ENCODE measurements around the gene ZBTB8A.

DNA sequence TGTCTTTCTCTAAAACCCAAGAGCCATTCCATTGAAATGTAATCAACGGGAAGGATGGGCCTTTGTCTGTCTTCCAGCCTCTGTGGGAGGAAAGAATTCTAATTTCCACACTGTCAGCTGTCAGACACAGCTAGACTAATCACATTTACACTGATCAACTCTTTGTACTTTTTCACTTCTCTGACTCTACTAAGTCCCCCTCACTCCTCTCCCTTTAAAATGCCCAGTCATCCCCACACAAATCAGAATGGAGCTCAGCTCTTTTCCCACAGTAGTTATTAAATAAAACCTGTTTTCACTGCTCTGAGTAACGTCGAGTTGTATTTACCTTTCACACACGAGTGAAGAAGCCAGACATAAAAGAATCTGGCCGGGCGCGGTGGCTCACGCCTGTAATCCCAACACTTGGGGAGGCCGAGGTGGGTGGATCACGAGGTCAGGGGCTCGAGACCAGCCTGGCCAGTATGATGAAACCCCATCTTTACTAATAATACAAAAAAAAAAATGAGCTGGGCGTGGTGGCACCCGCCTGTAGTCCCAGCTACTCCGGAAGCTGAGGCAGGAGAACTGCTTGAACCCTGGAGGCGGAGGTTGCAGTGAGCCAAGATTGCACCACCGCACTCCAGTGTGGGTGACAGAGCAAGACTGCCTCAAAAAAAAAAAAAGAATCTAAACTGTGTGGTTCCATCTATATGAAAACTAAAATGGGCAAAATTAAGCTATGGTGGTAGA, 97.9 kb downstream of the ZBTB8A start:
- TF ChIP-seq, protein P1, sequence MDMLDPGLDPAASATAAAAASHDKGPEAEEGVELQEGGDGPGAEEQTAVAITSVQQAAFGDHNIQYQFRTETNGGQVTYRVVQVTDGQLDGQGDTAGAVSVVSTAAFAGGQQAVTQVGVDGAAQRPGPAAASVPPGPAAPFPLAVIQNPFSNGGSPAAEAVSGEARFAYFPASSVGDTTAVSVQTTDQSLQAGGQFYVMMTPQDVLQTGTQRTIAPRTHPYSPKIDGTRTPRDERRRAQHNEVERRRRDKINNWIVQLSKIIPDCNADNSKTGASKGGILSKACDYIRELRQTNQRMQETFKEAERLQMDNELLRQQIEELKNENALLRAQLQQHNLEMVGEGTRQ (IDR thresholded peaks at IDR 0.05; ENCODE audit: low read depth, low read length), result no peak
- TF ChIP-seq, protein P1 (CRISPR knock-in tag; IDR thresholded peaks at IDR 0.05; ENCODE audit: borderline replicate concordance), result no peak
- TF ChIP-seq SOX6 (IDR thresholded peaks at IDR 0.05), result no peak
- TF ChIP-seq SOX6 (CRISPR knock-in tag; IDR thresholded peaks at IDR 0.05), result no peak
- no peak for TF ChIP-seq ZNF274 (CRISPR knock-in tag; IDR thresholded peaks at IDR 0.05)
- TF ChIP-seq, protein P2, sequence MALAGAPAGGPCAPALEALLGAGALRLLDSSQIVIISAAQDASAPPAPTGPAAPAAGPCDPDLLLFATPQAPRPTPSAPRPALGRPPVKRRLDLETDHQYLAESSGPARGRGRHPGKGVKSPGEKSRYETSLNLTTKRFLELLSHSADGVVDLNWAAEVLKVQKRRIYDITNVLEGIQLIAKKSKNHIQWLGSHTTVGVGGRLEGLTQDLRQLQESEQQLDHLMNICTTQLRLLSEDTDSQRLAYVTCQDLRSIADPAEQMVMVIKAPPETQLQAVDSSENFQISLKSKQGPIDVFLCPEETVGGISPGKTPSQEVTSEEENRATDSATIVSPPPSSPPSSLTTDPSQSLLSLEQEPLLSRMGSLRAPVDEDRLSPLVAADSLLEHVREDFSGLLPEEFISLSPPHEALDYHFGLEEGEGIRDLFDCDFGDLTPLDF (CRISPR knock-in tag; IDR thresholded peaks at IDR 0.05), result no peak
- TF ChIP-seq ZBTB8A (CRISPR knock-in tag; IDR thresholded peaks at IDR 0.05; ENCODE audit: borderline replicate concordance, low read depth), result no peak
- TF ChIP-seq, protein P3, sequence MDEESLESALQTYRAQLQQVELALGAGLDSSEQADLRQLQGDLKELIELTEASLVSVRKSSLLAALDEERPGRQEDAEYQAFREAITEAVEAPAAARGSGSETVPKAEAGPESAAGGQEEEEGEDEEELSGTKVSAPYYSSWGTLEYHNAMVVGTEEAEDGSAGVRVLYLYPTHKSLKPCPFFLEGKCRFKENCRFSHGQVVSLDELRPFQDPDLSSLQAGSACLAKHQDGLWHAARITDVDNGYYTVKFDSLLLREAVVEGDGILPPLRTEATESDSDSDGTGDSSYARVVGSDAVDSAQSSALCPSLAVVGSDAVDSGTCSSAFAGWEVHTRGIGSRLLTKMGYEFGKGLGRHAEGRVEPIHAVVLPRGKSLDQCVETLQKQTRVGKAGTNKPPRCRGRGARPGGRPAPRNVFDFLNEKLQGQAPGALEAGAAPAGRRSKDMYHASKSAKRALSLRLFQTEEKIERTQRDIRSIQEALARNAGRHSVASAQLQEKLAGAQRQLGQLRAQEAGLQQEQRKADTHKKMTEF (CRISPR knock-in tag; IDR thresholded peaks at IDR 0.05), result no peak

Measured in HepG2 (cell line).